GM12891 (cell line): ENCODE data around the gene FAM177B.

ENCODE experiments used
- POLR2A ChIP-seq: IDR thresholded peaks from 2 replicates; pipeline ENCODE4 v1.6.1; 2011; ENCODE audit warnings: low read depth, low read length, control low read depth
- SPI1 ChIP-seq: IDR thresholded peaks from 2 replicates; pipeline ENCODE4 v1.6.1; 2011; ENCODE audit warnings: low read depth, low read length, control low read depth
- TAF1 ChIP-seq: IDR thresholded peaks from 2 replicates; pipeline ENCODE4 v1.6.1; 2011; ENCODE audit warnings: low read depth, low read length, control low read depth

DNA sequence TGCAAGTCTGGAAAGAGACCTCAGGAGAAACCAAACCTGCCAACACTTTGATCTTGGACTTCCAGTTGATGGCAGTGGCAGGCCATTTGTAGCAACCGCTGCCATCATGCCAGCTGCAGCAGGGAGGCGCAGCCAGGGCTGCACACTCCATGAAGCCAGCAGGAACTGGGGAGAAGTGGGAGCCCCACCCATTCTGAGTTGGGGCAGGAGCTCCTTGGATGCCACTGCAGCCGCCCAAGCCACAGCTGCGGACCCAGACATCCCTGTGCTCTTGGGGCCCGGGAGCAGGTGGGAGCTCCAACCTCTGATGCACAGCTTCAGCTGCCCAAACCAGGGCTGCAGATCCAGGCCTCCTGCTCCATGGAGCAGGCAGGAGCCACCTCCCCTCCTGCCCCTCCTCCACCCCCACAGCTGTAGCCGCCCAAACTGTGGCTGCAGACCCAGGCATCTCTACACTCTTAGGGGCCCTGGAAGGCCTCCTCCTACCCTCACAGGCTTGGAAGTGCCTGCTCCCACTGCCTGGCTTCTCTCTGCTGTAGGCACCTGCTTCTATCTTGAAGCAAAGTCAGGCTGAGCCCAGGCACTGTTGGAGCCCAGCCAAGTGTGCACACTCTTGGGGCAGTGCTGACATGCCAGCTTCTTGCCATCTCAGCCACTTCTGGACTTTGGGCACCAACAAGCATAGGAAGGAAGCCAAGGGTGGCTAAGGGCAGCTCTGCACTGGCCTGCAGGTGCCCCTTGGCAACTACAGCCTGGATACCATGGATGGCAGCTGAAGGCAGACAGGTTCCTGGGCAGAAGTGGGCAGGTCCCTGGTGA, 57.9 kb downstream of the FAM177B start:
- no peak for TF ChIP-seq POLR2A
- TF ChIP-seq TAF1: no peak
- no peak for TF ChIP-seq SPI1
